GM12878 (cell line): ENCODE data around the gene RNF34. TPM values are rescaled to one million over a fixed set of nuclear protein-coding genes. Genes with fewer than 3 reads are reported as not detected.

ENCODE experiments used
- ATAC-seq: fragments of 200-7000 bp; cut with Tn5 transposase; 3 replicates; pipeline ENCODE4 v1.9.1; 2020; ENCODE audit warnings: mild to moderate bottlenecking, moderate library complexity
- BruUV-seq: library from RNA; stranded (reverse); fragments of 400-500 nt; replicated peaks from 2 replicates; lab custom pipeline; 2021; lab: Mats Ljungman, UMichigan
- CTCF ChIA-PET: fragments of 300-600 bp; sonication (Branson Sonifier 250); formaldehyde crosslinking; extraction: SDS; loops from one replicate; lab custom pipeline; 2021; ENCODE audit warnings: inconsistent platforms; lab: Yijun Ruan, JAX
- POLR2A ChIA-PET: fragments of 350-600 bp; formaldehyde crosslinking; extraction: SDS; loops from one replicate; lab custom pipeline; 2021; ENCODE audit warnings: inconsistent platforms; lab: Charles Lee
- RAD21 ChIA-PET: fragments of 300-600 bp; sonication (Branson Sonifier 250); formaldehyde crosslinking; loops from one replicate; lab custom pipeline; 2023; ENCODE audit warnings: antibody characterized with exemption; ENCODE audit not compliant: unreplicated experiment; lab: Charles Lee
- SMC1A ChIA-PET: fragments of 300-600 bp; sonication (Branson Sonifier 250); formaldehyde crosslinking; loops from one replicate; lab custom pipeline; 2023; ENCODE audit not compliant: unreplicated experiment, uncharacterized antibody; lab: Charles Lee
- DNase-seq: peaks from one replicate; pipeline ENCODE4 v3.0.0-alpha.2; 2011; ENCODE audit warnings: low read depth, low spot score
- FAIRE-seq: peaks from 3 replicates; lab custom pipeline; 2011; peaks lifted over from hg19 to GRCh38; lab: Jason Lieb, UNC
- H2AFZ ChIP-seq: 2 replicates; pipeline ENCODE4 v1.6.0; 2011; ENCODE audit warnings: low read depth, low read length, control low read depth; ENCODE audit not compliant: control insufficient read depth
- H3K27ac ChIP-seq: 2 replicates; pipeline ENCODE4 v1.5.1; 2011; ENCODE audit warnings: control low read depth; ENCODE audit not compliant: control insufficient read depth, insufficient read depth
- H3K27me3 ChIP-seq, 2 experiments: replicated peaks in 1 of 2; 2 replicates each; pipeline versions ENCODE4 v1.6.0 to v1.6.1; 2011; ENCODE audit warnings: low read length in 1 of 2; ENCODE audit not compliant: control insufficient read depth in 2 of 2, insufficient read depth in 2 of 2
- H3K36me3 ChIP-seq, 2 experiments: 2 replicates each; pipeline ENCODE4 v1.5.1; 2011; ENCODE audit warnings: low read length in 1 of 2; ENCODE audit not compliant: control insufficient read depth in 2 of 2, insufficient read depth in 2 of 2
- H3K4me1 ChIP-seq: 2 replicates; pipeline ENCODE4 v1.6.1; 2011; ENCODE audit warnings: mild to moderate bottlenecking, low read length, moderate library complexity, mixed read lengths; ENCODE audit not compliant: control insufficient read depth, insufficient read depth
- H3K4me2 ChIP-seq: 2 replicates; pipeline ENCODE4 v1.6.0; 2011; ENCODE audit warnings: control low read depth; ENCODE audit not compliant: control insufficient read depth, insufficient read depth
- H3K4me3 ChIP-seq: fragments of 200-600 bp; sonication (generic); 2 replicates; pipeline ENCODE4 v1.5.1; 2016
- H3K79me2 ChIP-seq: 2 replicates; pipeline ENCODE4 v1.6.0; 2011; ENCODE audit warnings: low read length; ENCODE audit not compliant: control insufficient read depth, insufficient read depth
- H3K9ac ChIP-seq: 2 replicates; pipeline ENCODE4 v1.8.0; 2011; ENCODE audit warnings: low read length, control low read depth, mixed read lengths; ENCODE audit not compliant: control insufficient read depth, insufficient read depth
- H3K9me3 ChIP-seq: replicated peaks from 3 replicates; pipeline ENCODE4 v1.5.1; 2011; ENCODE audit warnings: mild to moderate bottlenecking, low read length; ENCODE audit not compliant: control insufficient read depth, insufficient read depth
- H4K20me1 ChIP-seq: 2 replicates; pipeline ENCODE4 v1.6.0; 2011; ENCODE audit not compliant: control insufficient read depth, insufficient read depth
- ATF2 ChIP-seq: IDR thresholded peaks from 2 replicates; pipeline ENCODE4 v1.6.1; 2012; ENCODE audit warnings: low read length, inconsistent platforms
- CHD1 ChIP-seq: IDR thresholded peaks from 2 replicates; pipeline ENCODE4 v1.6.1; 2012; ENCODE audit warnings: low read depth, low read length, improper control_type of control experiment
- GATAD2B ChIP-seq: fragments of 450-650 bp; conservative IDR thresholded peaks from 2 replicates; pipeline ENCODE4 v1.6.1; 2017; ENCODE audit warnings: low read depth, mild to moderate bottlenecking, moderate library complexity
- HDAC2 ChIP-seq: fragments of 200-600 bp; sonication (generic); IDR thresholded peaks from 2 replicates; pipeline ENCODE4 v1.6.1; 2017
- HDGF ChIP-seq: fragments of 450-650 bp; IDR thresholded peaks from 2 replicates; pipeline ENCODE4 v1.6.1; 2016; ENCODE audit warnings: antibody characterized with exemption
- NFYB ChIP-seq: IDR thresholded peaks from 2 replicates; pipeline ENCODE4 v1.6.1; 2011; ENCODE audit warnings: low read depth, mild to moderate bottlenecking, low read length, improper control_type of control experiment, moderate library complexity; ENCODE audit not compliant: insufficient read depth
- SRF ChIP-seq, 2 experiments: IDR thresholded peaks; 2 replicates each; pipeline ENCODE4 v1.6.1; 2011; ENCODE audit warnings: low read depth in 2 of 2, low read length in 2 of 2, mild to moderate bottlenecking in 1 of 2, moderate library complexity in 1 of 2
- WGBS: methylation state at CpG from one replicate; pipeline ENCODE4 v1.1.6; 2016; ENCODE audit warnings: low lambda C conversion rate; ENCODE audit not compliant: insufficient replicate concordance, insufficient coverage; ENCODE audit errors: missing lambda C conversion rate; 5-methylcytosine and 5-hydroxymethylcytosine counted together
- in situ Hi-C: fragments of 300-500 bp; cut with MboI; formaldehyde crosslinking; loops from 9 replicates; pipeline ENCODE4 v1.14.3; 2018; ENCODE audit warnings: mixed read lengths
- intact Hi-C: fragments of 100-400 bp; cut with micrococcal nuclease; formaldehyde crosslinking; loops from one replicate; pipeline ENCODE4 v1.14.2; 2022; ENCODE audit not compliant: unreplicated experiment
- polyA plus RNA-seq, 11 experiments: library from polyadenylated mRNA; depleted of rRNA in 4 of 11; unstranded in 6 of 11; stranded (reverse) in 5 of 11; fragments of >200 nt; fragmentation: Nextera tagmentation in 4 of 11; fragmentation: Illumina TruSeq in 1 of 11; extraction: Ambion mirVana in 4 of 11; extraction: Trizol in 1 of 11; gene quantifications; 1 replicate in 1 of 11; 2 replicates in 10 of 11; pipeline versions ENCODE4 v1.2.1 to v1.2.3, GENCODE V29; 2011 to 2016; ENCODE audit warnings: inconsistent platforms in 2 of 11, missing spikeins in 2 of 11, low read depth in 1 of 11
- total RNA-seq, 4 experiments: library from RNA; depleted of rRNA in 3 of 4; stranded (reverse); fragments of >200 nt in 3 of 4; fragmentation: Illumina TruSeq in 1 of 4; extraction: Trizol in 1 of 4; gene quantifications; 2 replicates each; pipeline versions ENCODE4 v1.2.1 to v1.2.3, GENCODE V29; 2013 to 2021

RNF34 gene
- total and polyA plus RNA-seq, 10 of the 15 experiments (the other 5 are each of a cell fraction or from before 2014, with no cell fraction given): 63.6 to 199 (median 115) TPM

- no peaks in the 10 kb centered on the region for H3K36me3 ChIP-seq
- H3K4me1 ChIP-seq: peaks cover 7% of the 10 kb centered on the region
- H2AFZ ChIP-seq: no peak overlapping the region
- H3K27me3 ChIP-seq: no peaks in the 10 kb centered on the region
- no peak for TF ChIP-seq ATF2
- no peak for TF ChIP-seq SRF (IDR thresholded peaks at IDR 0.05; ENCODE audit: low read depth in 2 of 2, low read length in 2 of 2)
- TF ChIP-seq CHD1: no peak
- no peak for TF ChIP-seq HDGF
- TF ChIP-seq GATAD2B: no peak
- TF ChIP-seq NFYB: no peak
- TF ChIP-seq HDAC2: no peak
- ChIA-PET POLR2A (interaction anchor here (2.5 kb wide), 1 partner anchor 11 kb away, joined by 10 read pairs; the partner anchor contains the start of gene RNF34), CTCF (no interaction called here), SMC1A (no interaction called here), RAD21 (no interaction called here)
- no peak overlapping the region for H3K9ac ChIP-seq
- H4K20me1 ChIP-seq: no peaks in the 10 kb centered on the region
- no peaks in the 10 kb centered on the region for H3K79me2 ChIP-seq
- DNase-seq (no peak), ATAC-seq (no peak), FAIRE-seq (no peak)
- H3K9me3 ChIP-seq: no peaks in the 10 kb centered on the region
- H3K4me2 ChIP-seq: no peak overlapping the region
- intact Hi-C loops (no loop called here), in situ Hi-C loops (no loop called here)
- WGBS: 54% methylated on average over 5 of the region's 5 CpGs
- BruUV-seq: no TSS peak
- H3K4me3 ChIP-seq: no peak overlapping the region
- H3K27ac ChIP-seq: no peak overlapping the region
Observed at GRCh38 chr12:121388421-121388981, 11.4 kb upstream of the RNF34 start.
